ENCODE results near the gene SYT14.
"Not testable (repeated sequence)": the region's sequence is repeated elsewhere in the genome, so short reads cannot be mapped to it uniquely, and the experiment has no call there.

SYT14 gene

GRCh38 chr1:209937996-209938959 lies at the start of gene SYT14:
Gene SYT14 (plus strand): TSS chr1:209938217. CDS start chr1:209938265, 48 bp downstream.
- no peak for TF ChIP-seq EZH2phosphoT487 (IDR thresholded peaks at IDR 0.05; ENCODE audit: low read depth)
- TF ChIP-seq, protein P1, sequence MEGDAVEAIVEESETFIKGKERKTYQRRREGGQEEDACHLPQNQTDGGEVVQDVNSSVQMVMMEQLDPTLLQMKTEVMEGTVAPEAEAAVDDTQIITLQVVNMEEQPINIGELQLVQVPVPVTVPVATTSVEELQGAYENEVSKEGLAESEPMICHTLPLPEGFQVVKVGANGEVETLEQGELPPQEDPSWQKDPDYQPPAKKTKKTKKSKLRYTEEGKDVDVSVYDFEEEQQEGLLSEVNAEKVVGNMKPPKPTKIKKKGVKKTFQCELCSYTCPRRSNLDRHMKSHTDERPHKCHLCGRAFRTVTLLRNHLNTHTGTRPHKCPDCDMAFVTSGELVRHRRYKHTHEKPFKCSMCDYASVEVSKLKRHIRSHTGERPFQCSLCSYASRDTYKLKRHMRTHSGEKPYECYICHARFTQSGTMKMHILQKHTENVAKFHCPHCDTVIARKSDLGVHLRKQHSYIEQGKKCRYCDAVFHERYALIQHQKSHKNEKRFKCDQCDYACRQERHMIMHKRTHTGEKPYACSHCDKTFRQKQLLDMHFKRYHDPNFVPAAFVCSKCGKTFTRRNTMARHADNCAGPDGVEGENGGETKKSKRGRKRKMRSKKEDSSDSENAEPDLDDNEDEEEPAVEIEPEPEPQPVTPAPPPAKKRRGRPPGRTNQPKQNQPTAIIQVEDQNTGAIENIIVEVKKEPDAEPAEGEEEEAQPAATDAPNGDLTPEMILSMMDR (IDR thresholded peaks at IDR 0.05; ENCODE audit: low read depth, low read length) = no peak
- Histone ChIP-seq H3K4me3 (ENCODE audit: low read length) (no peak within 1 kb of the TSS), H3K27me3 (ENCODE audit: low read depth, low read length) (peaks cover 21% of the 10 kb centered on the region; the same call in 1 of the 2 replicates), H3K9ac (ENCODE audit: low read length) (no peak within 1 kb of the TSS), H3K27ac (ENCODE audit: low read length) (no peak within 1 kb of the TSS), H2AFZ (ENCODE audit: low read depth, low read length) (no peak within 1 kb of the TSS), H3K4me1 (ENCODE audit: low read length) (no peaks in the 10 kb centered on the region), H4K20me1 (ENCODE audit: insufficient read depth, low read length) (no peaks in the 10 kb centered on the region), H3K4me2 (ENCODE audit: low read length) (no peak within 1 kb of the TSS), H3K79me2 (ENCODE audit: low read length) (no peaks in the 10 kb centered on the region), H3K36me3 (replicated peaks; ENCODE audit: low read depth, low read length) (no peaks in the 10 kb centered on the region), H3K9me3 (ENCODE audit: insufficient read depth, low read length) (no peaks in the 10 kb centered on the region)

- not testable (repeated sequence) for H3K9ac ChIP-seq (ENCODE audit: low read length); H4K20me1 ChIP-seq (ENCODE audit: insufficient read depth, low read length); H3K79me2 ChIP-seq (ENCODE audit: low read length); H3K36me3 ChIP-seq (replicated peaks; ENCODE audit: low read depth, low read length); H3K27ac ChIP-seq (ENCODE audit: low read length); H3K4me2 ChIP-seq (ENCODE audit: low read length); H3K9me3 ChIP-seq (ENCODE audit: insufficient read depth, low read length); H3K4me3 ChIP-seq (ENCODE audit: low read length); H3K4me1 ChIP-seq (ENCODE audit: low read length); H2AFZ ChIP-seq (ENCODE audit: low read depth, low read length)
- peaks cover 12% of the 10 kb centered on the region; the same call in 1 of the 2 replicates for H3K27me3 ChIP-seq (ENCODE audit: low read depth, low read length)
These were observed 49.5 kb upstream of the SYT14 start for GRCh38 chr1:209888291-209889076.

GRCh38 chr1:209889077-209889418 lies 49.0 kb upstream of the SYT14 start:
- no peaks in the 10 kb centered on the region for H3K4me1 ChIP-seq (ENCODE audit: low read length)
- peaks cover 11% of the 10 kb centered on the region; the same call in 1 of the 2 replicates for H3K27me3 ChIP-seq (ENCODE audit: low read depth, low read length)
- H3K27ac ChIP-seq (ENCODE audit: low read length) = no peak overlapping the region
- H3K9ac ChIP-seq (ENCODE audit: low read length) = no peak overlapping the region
- no peaks in the 10 kb centered on the region for H3K9me3 ChIP-seq (ENCODE audit: insufficient read depth, low read length)
- no peaks in the 10 kb centered on the region for H4K20me1 ChIP-seq (ENCODE audit: insufficient read depth, low read length)
- no peak overlapping the region for H2AFZ ChIP-seq (ENCODE audit: low read depth, low read length)
- no peaks in the 10 kb centered on the region for H3K36me3 ChIP-seq (replicated peaks; ENCODE audit: low read depth, low read length)
- no peak overlapping the region for H3K4me2 ChIP-seq (ENCODE audit: low read length)
- no peaks in the 10 kb centered on the region for H3K79me2 ChIP-seq (ENCODE audit: low read length)
- no peak for TF ChIP-seq EZH2phosphoT487 (IDR thresholded peaks at IDR 0.05; ENCODE audit: low read depth)
- TF ChIP-seq, protein P1 (IDR thresholded peaks at IDR 0.05; ENCODE audit: low read depth, low read length) = no peak
- H3K4me3 ChIP-seq (ENCODE audit: low read length) = no peak overlapping the region

- no peak for TF ChIP-seq EZH2phosphoT487 (IDR thresholded peaks at IDR 0.05; ENCODE audit: low read depth)
- TF ChIP-seq, protein P1 (IDR thresholded peaks at IDR 0.05; ENCODE audit: low read depth, low read length) = no peak
- Histone ChIP-seq H3K4me1 (ENCODE audit: low read length) (no peaks in the 10 kb centered on the region), H3K27ac (ENCODE audit: low read length) (no peak overlapping the region), H3K27me3 (ENCODE audit: low read depth, low read length) (peaks cover 12% of the 10 kb centered on the region), H4K20me1 (ENCODE audit: insufficient read depth, low read length) (no peaks in the 10 kb centered on the region), H2AFZ (ENCODE audit: low read depth, low read length) (no peak overlapping the region), H3K4me3 (ENCODE audit: low read length) (no peak overlapping the region), H3K4me2 (ENCODE audit: low read length) (no peak overlapping the region), H3K36me3 (replicated peaks; ENCODE audit: low read depth, low read length) (no peaks in the 10 kb centered on the region), H3K9me3 (ENCODE audit: insufficient read depth, low read length) (no peaks in the 10 kb centered on the region), H3K9ac (ENCODE audit: low read length) (no peak overlapping the region), H3K79me2 (ENCODE audit: low read length) (no peaks in the 10 kb centered on the region)
These were observed 47.2 kb upstream of the SYT14 start for GRCh38 chr1:209890641-209891330.
